GM12872 (cell line): ENCODE data around the gene ZNF22.

Experiments used
- TF ChIP-seq, protein P1 (sequence below): IDR thresholded peaks from 3 replicates; pipeline ENCODE4 v1.5.1; 2011; ENCODE audit warnings: low read depth, mild to moderate bottlenecking, low read length, moderate library complexity; ENCODE audit not compliant: insufficient read depth

Gene ZNF22

GRCh38 chr10:44971434-44971833, 29.3 kb upstream of the ZNF22 start:
- TF ChIP-seq, protein P1, sequence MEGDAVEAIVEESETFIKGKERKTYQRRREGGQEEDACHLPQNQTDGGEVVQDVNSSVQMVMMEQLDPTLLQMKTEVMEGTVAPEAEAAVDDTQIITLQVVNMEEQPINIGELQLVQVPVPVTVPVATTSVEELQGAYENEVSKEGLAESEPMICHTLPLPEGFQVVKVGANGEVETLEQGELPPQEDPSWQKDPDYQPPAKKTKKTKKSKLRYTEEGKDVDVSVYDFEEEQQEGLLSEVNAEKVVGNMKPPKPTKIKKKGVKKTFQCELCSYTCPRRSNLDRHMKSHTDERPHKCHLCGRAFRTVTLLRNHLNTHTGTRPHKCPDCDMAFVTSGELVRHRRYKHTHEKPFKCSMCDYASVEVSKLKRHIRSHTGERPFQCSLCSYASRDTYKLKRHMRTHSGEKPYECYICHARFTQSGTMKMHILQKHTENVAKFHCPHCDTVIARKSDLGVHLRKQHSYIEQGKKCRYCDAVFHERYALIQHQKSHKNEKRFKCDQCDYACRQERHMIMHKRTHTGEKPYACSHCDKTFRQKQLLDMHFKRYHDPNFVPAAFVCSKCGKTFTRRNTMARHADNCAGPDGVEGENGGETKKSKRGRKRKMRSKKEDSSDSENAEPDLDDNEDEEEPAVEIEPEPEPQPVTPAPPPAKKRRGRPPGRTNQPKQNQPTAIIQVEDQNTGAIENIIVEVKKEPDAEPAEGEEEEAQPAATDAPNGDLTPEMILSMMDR, result no peak

DNA sequence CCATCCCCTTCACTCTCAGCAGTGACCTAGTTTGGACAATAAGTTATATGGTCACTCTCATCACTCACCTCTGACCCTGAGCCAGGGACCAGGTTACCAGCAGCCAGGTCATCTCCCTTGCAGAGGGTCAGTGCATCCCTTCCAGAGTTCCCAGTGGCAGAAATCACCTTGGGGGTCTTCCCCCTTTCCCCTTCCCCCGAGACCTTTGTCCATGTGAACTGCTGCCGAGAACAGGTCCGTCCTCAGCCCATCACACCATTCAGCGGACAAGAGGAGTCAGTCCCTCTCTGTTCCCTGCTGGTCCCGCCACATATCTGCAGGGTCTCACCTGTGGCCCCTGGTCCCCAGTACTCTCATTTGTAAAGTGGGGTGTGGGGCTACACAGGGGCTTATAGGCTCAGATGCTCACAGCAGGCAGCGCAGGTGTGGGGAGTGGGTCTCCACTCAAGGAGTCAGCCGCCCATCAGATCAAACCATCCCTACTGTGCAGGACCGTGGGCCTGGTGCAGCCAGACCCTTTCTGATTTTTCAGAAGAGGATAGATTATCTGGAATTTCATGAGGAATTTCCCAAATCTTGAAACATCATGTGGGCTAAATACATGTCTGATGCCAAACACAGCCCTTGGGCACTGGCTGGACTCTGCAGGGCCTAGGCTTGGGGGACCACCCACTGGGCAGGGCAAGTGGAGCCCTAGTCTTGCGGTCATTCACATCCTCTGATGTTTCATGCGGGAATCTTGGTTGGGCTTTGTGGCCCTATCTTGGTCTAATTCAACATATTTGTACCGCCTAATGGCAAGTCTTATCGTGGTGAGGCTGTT, 28.6 kb upstream of the ZNF22 start:
- TF ChIP-seq, protein P1, result no peak

DNA sequence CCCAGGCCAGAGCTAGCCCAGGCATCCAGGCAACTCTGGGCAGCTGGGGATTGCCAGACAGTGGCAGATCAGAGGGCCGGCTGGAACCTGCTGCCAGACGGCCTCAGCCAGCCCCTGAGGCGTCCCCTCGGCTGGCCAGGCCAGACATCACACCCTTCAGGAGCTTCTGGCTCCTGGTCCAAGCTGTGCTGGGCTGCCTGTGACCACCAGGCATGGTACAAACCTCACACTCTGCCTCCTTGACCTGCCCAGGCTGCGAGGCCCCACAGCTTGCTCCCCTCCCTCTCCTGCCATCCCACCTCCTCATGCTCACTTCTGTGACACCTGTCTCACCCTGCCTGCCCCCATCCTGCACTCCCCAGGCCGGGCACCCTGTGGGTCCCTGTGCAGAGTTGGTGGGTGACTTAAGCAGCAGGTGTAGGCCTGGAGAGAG, 27.8 kb upstream of the ZNF22 start:
- TF ChIP-seq, protein P1, result no peak

- TF ChIP-seq, protein P1, result no peak
Measured at GRCh38 chr10:44973323-44974081, 27.2 kb upstream of the ZNF22 start.

GRCh38 chr10:44974082-44974627, 26.6 kb upstream of the ZNF22 start:
- TF ChIP-seq, protein P1, result no peak

DNA sequence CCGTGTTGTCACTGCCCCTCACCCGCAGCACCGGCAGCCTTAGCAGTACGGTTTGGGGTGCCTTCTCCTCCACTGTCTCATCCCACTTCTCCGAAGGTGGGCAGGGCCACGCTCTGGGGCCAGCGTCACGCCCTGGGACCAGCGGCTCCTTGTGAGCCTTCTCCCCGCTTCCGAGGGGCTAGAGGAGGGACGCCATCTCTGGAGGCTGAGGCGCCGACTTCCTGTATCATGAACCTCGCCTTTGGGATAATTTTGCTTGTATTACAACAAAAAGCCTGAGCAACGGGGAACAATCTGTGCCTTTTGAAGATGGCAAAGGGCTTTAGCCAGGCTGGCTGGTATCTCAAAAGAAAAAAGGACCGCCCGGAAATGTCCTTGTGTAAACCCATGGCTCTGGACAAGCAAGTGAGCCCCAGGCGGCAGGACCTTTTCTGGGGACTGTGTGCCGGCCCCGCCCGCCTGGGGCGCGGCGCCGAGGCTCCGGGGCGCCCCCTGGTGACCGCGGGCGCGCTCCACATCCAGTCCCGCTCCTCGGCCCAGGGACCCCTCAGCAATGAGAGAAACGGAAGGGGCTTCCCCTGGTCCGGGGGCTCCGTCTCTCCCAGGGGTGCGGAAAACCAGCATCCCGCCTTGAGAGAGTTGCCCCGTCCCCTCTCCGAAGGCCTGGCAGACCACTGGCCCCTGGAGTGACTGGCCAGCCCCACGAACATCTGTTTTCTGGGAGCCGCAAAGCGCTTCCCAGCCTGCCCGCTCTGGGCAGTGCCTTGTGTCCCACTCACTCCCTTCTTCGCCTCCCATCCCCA, 25.9 kb upstream of the ZNF22 start:
- TF ChIP-seq, protein P1, result peak; percentile 85
